ENCODE measurements around the gene RRP15. TPM values are rescaled to one million over a fixed set of nuclear protein-coding genes. Genes with fewer than 3 reads are reported as not detected.

RRP15 gene
- total and polyA plus RNA-seq, 2 of the 8 experiments (the other 6 are each of a cell fraction or from before 2014, with no cell fraction given): 3.7 to 52.8 TPM

DNA sequence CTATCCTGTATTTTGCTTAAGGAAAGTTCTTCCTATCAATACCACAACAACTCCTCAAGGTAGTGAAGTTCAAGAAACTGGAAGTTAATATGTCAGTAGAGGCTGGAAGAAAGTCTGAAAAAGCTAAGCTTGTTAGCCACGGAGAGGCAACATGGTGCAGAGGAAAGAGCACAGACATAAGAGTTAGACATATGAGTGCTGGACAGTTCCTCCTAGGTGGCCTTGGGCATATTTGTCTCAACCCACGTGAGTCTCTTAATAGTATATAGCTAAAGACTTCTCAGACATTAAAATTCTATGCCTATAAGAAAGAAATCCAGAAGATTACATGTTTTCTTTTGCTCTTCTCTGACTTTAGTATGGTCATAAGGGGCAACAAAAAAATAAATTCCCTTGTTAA, 22.8 kb upstream of the RRP15 start (continued):
- TF ChIP-seq GABPA (IDR thresholded peaks at IDR 0.05; ENCODE audit: borderline replicate concordance, insufficient read depth, low read length) (no peak), FOSL1 (IDR thresholded peaks at IDR 0.05; ENCODE audit: insufficient read depth, low read depth, low read length) (no peak), SRF (IDR thresholded peaks at IDR 0.05; ENCODE audit: low read depth, low read length) (no peak), JUND (IDR thresholded peaks at IDR 0.05; ENCODE audit: low read length) (no peak), YY1 (IDR thresholded peaks at IDR 0.05; ENCODE audit: low read depth, low read length) (no peak)
- TF ChIP-seq, protein P1, sequence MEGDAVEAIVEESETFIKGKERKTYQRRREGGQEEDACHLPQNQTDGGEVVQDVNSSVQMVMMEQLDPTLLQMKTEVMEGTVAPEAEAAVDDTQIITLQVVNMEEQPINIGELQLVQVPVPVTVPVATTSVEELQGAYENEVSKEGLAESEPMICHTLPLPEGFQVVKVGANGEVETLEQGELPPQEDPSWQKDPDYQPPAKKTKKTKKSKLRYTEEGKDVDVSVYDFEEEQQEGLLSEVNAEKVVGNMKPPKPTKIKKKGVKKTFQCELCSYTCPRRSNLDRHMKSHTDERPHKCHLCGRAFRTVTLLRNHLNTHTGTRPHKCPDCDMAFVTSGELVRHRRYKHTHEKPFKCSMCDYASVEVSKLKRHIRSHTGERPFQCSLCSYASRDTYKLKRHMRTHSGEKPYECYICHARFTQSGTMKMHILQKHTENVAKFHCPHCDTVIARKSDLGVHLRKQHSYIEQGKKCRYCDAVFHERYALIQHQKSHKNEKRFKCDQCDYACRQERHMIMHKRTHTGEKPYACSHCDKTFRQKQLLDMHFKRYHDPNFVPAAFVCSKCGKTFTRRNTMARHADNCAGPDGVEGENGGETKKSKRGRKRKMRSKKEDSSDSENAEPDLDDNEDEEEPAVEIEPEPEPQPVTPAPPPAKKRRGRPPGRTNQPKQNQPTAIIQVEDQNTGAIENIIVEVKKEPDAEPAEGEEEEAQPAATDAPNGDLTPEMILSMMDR (IDR thresholded peaks at IDR 0.05; ENCODE audit: control extremely low read depth in 1 of 3, insufficient read depth in 1 of 3, low read depth in 1 of 3, low read length in 3 of 3): no peak

All from H1 (cell line).